Renal cortical epithelial cell (primary cell): ENCODE results near the gene BBLN. TPM values are rescaled to one million over a fixed set of nuclear protein-coding genes. Genes with fewer than 3 reads are reported as not detected.
"Not testable (repeated sequence)": the region's sequence is repeated elsewhere in the genome, so short reads cannot be mapped to it uniquely, and the experiment has no call there.

Experiments used
- DNase-seq: peaks from one replicate; pipeline ENCODE4 v3.0.0-alpha.2; 2011; ENCODE audit warnings: low read depth
- total RNA-seq: library from RNA; depleted of rRNA; stranded (reverse); fragments of >200 nt; gene quantifications from 2 replicates; pipeline ENCODE4 v1.2.3, GENCODE V29; 2014

The BBLN gene
- total RNA-seq, 1 donor from 2014 or later = 60.3 TPM

DNA sequence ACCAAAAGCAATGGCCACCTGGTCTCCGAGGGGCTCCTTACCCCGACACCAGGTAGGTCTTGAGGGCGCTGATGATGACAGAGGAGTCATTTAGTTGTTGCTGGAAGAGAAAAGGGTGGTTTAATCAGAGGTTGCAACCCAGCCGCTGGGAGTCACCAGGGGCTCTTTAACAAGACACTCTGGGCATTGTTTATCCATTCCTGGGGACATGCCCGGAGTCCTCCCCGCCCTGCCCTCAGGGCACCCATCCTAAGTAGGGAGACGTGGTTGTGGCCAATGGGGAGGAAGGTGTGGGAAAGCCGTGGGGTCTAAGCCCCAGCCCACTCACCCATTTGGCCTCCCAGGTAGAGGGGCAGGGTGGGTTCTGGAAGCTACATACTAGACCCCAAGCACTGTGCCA is 35.6 kb upstream of the BBLN start:
- DNase-seq = no peak

DNA sequence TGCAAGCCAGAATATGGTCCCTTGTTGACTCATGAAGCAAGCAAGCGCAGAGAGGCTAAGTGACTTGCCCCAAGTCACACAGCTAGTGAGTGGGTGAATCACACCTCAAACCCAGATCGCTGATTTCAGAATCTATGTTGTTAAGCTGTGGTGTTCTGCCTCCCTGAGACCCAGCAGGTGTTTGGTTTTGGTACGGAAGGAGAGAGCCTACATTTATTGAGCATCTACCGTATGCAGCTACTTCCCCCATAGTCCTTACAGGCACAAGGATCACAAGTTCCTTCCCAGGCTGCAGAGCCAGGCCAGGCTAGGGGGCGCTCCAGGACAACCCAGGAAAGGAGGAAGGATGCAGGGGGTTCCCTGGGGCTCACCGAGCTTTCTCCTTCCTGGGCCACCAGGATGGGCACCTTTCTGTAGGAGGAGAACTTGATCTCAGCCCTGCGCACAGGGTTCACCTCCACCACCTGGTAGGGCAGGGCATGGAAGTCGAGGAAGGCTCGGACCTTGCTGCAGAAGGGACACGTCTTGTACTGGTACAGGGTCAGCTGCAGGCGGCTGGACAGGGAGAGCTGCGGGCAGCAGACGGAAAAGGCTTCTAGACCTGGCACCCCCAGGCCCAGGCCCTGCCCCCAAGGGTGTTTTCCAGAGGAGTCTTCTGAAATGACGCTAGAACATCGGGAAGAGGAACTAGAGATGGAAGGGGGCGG is 35.0 kb upstream of the BBLN start:
- DNase-seq = peak; percentile 44

GRCh38 chr9:128125580-128126354 is 34.3 kb upstream of the BBLN start:
- DNase-seq = no peak

- peak; percentile 44 for DNase-seq
Observed at GRCh38 chr9:128127568-128127989, 32.5 kb upstream of the BBLN start, which contains the start of gene PTGES2. Gene PTGES2, minus strand, starts transcription at chr9:128127729. Its CDS starts 12 bp downstream, at chr9:128127717.

GRCh38 chr9:128127990-128128835 is 31.9 kb upstream of the BBLN start:
- peak; percentile 80 for DNase-seq

- no peak for DNase-seq
Observed at GRCh38 chr9:128128836-128129590, 31.1 kb upstream of the BBLN start.

DNA sequence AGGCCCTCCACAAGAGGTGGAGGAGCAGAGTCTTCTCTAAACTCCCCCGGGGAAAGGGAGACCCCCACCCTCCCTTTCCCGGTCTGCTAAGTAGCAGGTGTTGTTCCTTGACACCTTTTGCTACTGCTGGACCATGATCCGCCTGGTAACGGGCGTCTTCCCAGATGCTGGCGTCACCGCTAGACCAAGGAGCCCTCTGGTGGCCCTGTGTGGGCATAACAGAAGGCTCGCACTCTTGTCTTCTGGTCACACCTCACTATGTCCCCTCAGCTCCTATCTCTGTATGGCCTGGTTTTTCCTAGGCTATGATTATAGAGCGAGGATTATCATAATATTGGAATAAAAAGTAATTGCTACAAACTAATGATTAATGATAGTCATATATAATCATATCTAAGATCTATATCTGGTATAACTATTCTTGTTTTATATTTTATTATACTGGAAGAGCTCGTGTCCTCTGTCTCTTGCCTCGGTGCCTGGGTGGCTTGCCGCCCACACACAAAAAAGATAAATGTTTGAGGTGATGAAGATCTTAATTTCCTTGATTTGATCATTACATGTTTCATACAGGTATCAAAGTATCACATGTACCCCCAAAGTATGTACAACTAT is 30.0 kb upstream of the BBLN start:
- not testable (repeated sequence) for DNase-seq

GRCh38 chr9:128130651-128131050 is 29.4 kb upstream of the BBLN start:
- not testable (repeated sequence) for DNase-seq

- DNase-seq = not testable (repeated sequence)
Observed at GRCh38 chr9:128131346-128131745, 28.7 kb upstream of the BBLN start.

DNA sequence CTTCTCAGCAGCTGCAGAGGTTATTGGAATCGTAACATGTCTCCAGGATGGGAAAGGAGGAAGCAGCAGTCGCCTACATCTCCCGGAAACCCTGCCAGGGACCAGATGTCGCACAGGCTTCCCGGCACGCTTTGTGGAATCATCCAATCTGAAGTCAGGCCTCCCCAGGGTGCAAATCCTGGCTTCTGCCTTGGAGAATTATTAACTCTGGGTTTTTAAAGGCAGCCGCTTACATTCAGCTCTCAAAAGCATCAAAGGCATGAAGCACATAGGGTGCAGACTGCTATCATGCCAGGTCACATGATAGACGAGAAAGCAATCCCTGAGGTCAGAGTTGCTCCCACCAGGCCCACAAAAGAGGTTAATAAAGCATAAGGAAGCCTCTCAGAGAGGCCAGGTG is 27.9 kb upstream of the BBLN start:
- DNase-seq = peak; percentile 28

DNA sequence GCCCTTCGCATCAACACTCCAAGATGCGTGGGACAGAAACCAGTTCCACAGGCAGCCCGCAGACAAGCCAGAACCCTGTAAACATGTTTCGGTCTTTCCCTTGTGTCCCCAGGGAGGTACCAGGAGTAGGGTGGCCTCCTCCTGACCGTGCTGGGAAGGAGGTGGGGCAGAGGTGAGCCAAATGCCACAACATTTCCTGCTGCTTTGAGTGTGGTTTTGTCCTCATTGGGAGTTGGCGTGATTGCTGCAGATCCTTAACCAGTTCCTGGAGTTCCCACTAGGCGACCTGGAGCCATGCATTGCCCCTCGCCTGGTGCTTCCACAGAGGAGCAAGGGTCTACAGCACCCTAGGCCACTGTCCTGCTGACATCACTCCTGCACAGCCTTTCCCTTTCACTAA is 24.5 kb upstream of the BBLN start:
- DNase-seq = not testable (repeated sequence)

GRCh38 chr9:128136816-128137793 is 23.0 kb upstream of the BBLN start:
- peak; percentile 89 for DNase-seq

DNA sequence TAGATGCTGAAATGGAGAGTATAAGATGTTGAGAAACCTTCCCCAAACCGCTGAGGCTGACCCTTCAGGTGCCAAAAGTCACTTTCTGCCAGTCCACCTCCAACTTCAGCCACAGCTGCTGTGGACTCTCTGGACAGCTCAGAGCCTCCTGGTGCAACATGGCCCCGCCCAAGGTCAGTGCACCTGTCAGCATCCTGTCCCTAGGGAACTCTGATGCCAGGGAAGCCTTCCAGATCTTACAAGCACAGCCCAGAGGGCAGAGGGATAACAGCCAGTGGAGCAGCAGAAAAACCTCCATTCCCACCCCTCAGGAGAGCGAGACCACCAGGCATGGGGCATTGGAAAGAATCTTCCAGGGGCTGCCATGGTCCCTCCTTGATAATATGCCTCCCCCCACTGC is 22.1 kb upstream of the BBLN start:
- no peak for DNase-seq

- DNase-seq = no peak
Observed at GRCh38 chr9:128139621-128140020, 20.4 kb upstream of the BBLN start.

DNA sequence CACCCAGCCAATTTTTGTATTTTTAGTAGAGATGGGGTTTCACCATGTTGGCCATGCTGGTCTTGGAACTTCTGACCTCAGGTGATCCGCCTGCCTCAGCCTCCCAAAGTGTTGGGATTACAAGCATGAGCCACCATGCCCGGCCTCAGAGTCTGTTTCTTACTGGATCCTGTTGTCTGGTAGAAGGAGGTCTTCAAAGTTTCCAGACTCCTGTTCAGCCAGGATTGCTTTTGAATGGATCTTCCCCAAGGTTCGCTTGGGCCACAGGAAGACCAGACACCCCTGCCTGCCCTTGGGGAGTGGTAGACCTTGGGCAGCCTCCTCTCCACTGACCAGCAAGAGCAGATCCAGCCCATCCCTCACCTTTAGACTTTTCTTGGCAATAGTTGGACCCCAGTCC is 18.5 kb upstream of the BBLN start:
- no peak for DNase-seq

GRCh38 chr9:128142061-128142460 is 18.0 kb upstream of the BBLN start:
- no peak for DNase-seq

- no peak for DNase-seq
Observed at GRCh38 chr9:128142596-128142995, 17.5 kb upstream of the BBLN start.

GRCh38 chr9:128143525-128144238 is 16.4 kb upstream of the BBLN start:
- DNase-seq = no peak
